Prostate gland (tissue), 2 donors: ENCODE data around the gene ARFGAP3.

ENCODE experiments used
- POLR2A ChIP-seq: fragments of 450-650 bp; IDR thresholded peaks from one replicate; pipeline ENCODE4 v1.6.1; 2016; ENCODE audit warnings: antibody characterized with exemption, mild to moderate bottlenecking
- TF ChIP-seq, protein P1 (sequence below), 4 experiments: fragments of 200-600 bp in 2 of 4; fragments of 450-650 bp in 2 of 4; sonication (generic) in 2 of 4; IDR thresholded peaks; 1 replicate in 3 of 4; 2 replicates in 1 of 4; pipeline ENCODE4 v1.5.1; 2016 to 2019; ENCODE audit warnings: antibody characterized with exemption in 4 of 4, mild to moderate bottlenecking in 2 of 4, moderate library complexity in 2 of 4

DNA sequence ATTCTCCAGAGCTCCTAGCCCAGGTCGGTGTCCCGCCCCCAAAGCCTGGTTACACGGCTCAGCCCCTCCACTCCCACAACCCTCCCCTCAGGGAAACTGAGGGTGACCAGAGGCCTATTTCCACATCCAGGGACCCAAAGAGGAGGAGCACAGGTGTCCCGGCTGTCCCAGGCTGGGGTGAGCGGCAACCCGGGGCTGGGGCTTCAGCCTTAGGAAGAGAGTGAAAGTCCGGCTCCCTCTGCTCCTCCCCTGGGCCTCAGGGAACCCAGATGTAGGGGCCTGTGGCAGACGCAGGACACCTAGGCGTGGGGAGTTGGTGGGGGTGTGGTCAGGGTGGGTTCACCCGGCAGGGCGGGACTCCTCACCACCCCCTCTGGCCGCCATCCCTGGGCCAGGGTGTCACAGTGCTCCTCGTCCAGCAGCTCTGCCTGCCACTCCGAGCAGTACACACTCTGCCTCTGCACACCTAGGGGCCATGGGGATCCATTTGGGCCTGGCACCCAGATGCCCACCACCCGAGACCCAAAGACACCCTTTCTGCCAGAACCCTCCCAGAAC, 63.1 kb downstream of the ARFGAP3 start:
- no peak for TF ChIP-seq POLR2A
- TF ChIP-seq, protein P1, sequence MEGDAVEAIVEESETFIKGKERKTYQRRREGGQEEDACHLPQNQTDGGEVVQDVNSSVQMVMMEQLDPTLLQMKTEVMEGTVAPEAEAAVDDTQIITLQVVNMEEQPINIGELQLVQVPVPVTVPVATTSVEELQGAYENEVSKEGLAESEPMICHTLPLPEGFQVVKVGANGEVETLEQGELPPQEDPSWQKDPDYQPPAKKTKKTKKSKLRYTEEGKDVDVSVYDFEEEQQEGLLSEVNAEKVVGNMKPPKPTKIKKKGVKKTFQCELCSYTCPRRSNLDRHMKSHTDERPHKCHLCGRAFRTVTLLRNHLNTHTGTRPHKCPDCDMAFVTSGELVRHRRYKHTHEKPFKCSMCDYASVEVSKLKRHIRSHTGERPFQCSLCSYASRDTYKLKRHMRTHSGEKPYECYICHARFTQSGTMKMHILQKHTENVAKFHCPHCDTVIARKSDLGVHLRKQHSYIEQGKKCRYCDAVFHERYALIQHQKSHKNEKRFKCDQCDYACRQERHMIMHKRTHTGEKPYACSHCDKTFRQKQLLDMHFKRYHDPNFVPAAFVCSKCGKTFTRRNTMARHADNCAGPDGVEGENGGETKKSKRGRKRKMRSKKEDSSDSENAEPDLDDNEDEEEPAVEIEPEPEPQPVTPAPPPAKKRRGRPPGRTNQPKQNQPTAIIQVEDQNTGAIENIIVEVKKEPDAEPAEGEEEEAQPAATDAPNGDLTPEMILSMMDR (IDR thresholded peaks at IDR 0.05): no peak
